Upper lobe of left lung (tissue), 6 donors: ENCODE data around the gene GAS5. TPM values are rescaled to one million over a fixed set of nuclear protein-coding genes. Genes with fewer than 3 reads are reported as not detected.
A peak's percentile ranks its signal among the peaks of the same experiment; 100 is the strongest.

Source experiments
- ATAC-seq, 2 donors: fragments of 200-7000 bp; cut with Tn5 transposase; one replicate each; pipeline ENCODE4 v1.9.1; 2022; ENCODE audit warnings: mild to moderate bottlenecking in 2 of 2, moderate library complexity in 2 of 2; ENCODE audit not compliant: low FRiP score in 2 of 2
- DNase-seq, 2 donors: peaks; one replicate each; pipeline ENCODE4 v3.0.0-alpha.2; 2019 to 2020
- H3K27ac ChIP-seq, 4 donors: fragments of 200-600 bp; sonication (generic); one replicate each; pipeline ENCODE4 v1.5.1; 2016 to 2019
- H3K27me3 ChIP-seq, 4 donors: fragments of 200-600 bp; sonication (generic); one replicate each; pipeline ENCODE4 v1.5.1; 2017 to 2019
- H3K36me3 ChIP-seq, 4 donors: fragments of 200-600 bp; sonication (generic); one replicate each; pipeline ENCODE4 v1.5.1; 2016 to 2019
- H3K4me1 ChIP-seq, 4 donors: fragments of 200-600 bp; sonication (generic); one replicate each; pipeline ENCODE4 v1.5.1; 2018 to 2019
- H3K4me3 ChIP-seq, 4 donors: fragments of 200-600 bp; sonication (generic); one replicate each; pipeline ENCODE4 v1.5.1; 2017 to 2019; ENCODE audit warnings: mild to moderate bottlenecking in 2 of 4, moderate library complexity in 1 of 4
- H3K9me3 ChIP-seq, 4 donors: fragments of 200-600 bp; sonication (generic); one replicate each; pipeline ENCODE4 v1.5.1; 2018 to 2019
- EP300 ChIP-seq, 4 donors: sonication (generic); formaldehyde crosslinking; IDR thresholded peaks; one replicate each; pipeline ENCODE4 v1.5.1; 2017; ENCODE audit warnings: antibody characterized with exemption in 4 of 4, control low read depth in 2 of 4
- POLR2A ChIP-seq, 4 donors: fragments of 450-650 bp; IDR thresholded peaks; one replicate each; pipeline ENCODE4 v1.5.1; 2016 to 2017; ENCODE audit warnings: antibody characterized with exemption in 4 of 4, mild to moderate bottlenecking in 2 of 4
- POLR2AphosphoS5 ChIP-seq, 2 donors: sonication (generic); formaldehyde crosslinking; IDR thresholded peaks; one replicate each; pipeline ENCODE4 v1.5.1; 2017; ENCODE audit warnings: antibody characterized with exemption in 2 of 2
- WGBS, 2 donors: methylation state at CpG; one replicate each; pipeline ENCODE4 v1.1.5; 2017 to 2018; 5-methylcytosine and 5-hydroxymethylcytosine counted together
- total RNA-seq, 6 donors: library from RNA; depleted of rRNA in 4 of 6; stranded (reverse); fragments of >200 nt in 4 of 6; gene quantifications; one replicate each; pipeline versions ENCODE4 v1.1.0 to v1.2.1, GENCODE V29; 2016 to 2021
- TF ChIP-seq, protein P1 (sequence below), 6 experiments: fragments of 450-650 bp in 4 of 6; fragments of 200-600 bp in 2 of 6; sonication (generic) in 2 of 6; IDR thresholded peaks; one replicate each; pipeline ENCODE4 v1.5.1; 2016 to 2019; ENCODE audit warnings: antibody characterized with exemption in 6 of 6
- donor health status: DM: no; HTN: no; CAD: no; lungs with moderate emphysema.
- donor health status: DM: no; HTN: yes; CAD: no; lungs with severe emphysema.

GAS5 gene
- total RNA-seq, 6 donors from 2014 or later, result 169 to 367 (median 271) TPM

- no peaks in the 10 kb centered on the region for H3K27me3 ChIP-seq
- WGBS, 2 donors, result 0 to 1% methylated on average over 17 to 33 of the region's 53 CpGs
- TF ChIP-seq POLR2AphosphoS5 (IDR thresholded peaks at IDR 0.05) (peak; percentile 11 to 63), EP300 (IDR thresholded peaks at IDR 0.05) (peak in 3 of 4 donors; percentile 15 to 44 (median 22)), POLR2A (IDR thresholded peaks at IDR 0.05) (peak in 2 of 4 donors; percentile 26 to 36)
- TF ChIP-seq, protein P1, sequence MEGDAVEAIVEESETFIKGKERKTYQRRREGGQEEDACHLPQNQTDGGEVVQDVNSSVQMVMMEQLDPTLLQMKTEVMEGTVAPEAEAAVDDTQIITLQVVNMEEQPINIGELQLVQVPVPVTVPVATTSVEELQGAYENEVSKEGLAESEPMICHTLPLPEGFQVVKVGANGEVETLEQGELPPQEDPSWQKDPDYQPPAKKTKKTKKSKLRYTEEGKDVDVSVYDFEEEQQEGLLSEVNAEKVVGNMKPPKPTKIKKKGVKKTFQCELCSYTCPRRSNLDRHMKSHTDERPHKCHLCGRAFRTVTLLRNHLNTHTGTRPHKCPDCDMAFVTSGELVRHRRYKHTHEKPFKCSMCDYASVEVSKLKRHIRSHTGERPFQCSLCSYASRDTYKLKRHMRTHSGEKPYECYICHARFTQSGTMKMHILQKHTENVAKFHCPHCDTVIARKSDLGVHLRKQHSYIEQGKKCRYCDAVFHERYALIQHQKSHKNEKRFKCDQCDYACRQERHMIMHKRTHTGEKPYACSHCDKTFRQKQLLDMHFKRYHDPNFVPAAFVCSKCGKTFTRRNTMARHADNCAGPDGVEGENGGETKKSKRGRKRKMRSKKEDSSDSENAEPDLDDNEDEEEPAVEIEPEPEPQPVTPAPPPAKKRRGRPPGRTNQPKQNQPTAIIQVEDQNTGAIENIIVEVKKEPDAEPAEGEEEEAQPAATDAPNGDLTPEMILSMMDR (IDR thresholded peaks at IDR 0.05), result no peak
- H3K36me3 ChIP-seq, result peaks cover 9 to 34% (median 16%) of the 10 kb centered on the region in 4 donors
- peaks cover 35 to 61% (median 47%) of the 10 kb centered on the region in 4 donors for H3K4me1 ChIP-seq
- peak within 1 kb of the TSS; percentile 94 to 99 (median 98) for H3K27ac ChIP-seq
- H3K9me3 ChIP-seq, result no peaks in the 10 kb centered on the region
- DNase-seq, result peak; percentile 96 to 98
- peak within 1 kb of the TSS; percentile 72 to 80 (median 80) for H3K4me3 ChIP-seq
- ATAC-seq, result peak; percentile 84 to 91
These were observed 654 bp upstream of the GAS5 start, which contains the start of gene ZBTB37 for GRCh38 chr1:173868266-173869020. Gene ZBTB37, plus strand, starts transcription at chr1:173868380. Its CDS starts 1,846 bp downstream, at chr1:173870226.

GRCh38 chr1:173867141-173867752, 542 bp downstream of the GAS5 start:
- ATAC-seq, result peak; percentile 0 to 12

GRCh38 chr1:173866413-173867115, 1.2 kb downstream of the GAS5 start:
- 11 to 23% methylated on average over 2 of the region's 2 CpGs for WGBS, 2 donors
- ATAC-seq (no peak), DNase-seq (no peak)
- TF ChIP-seq EP300 (IDR thresholded peaks at IDR 0.05) (no peak), POLR2AphosphoS5 (IDR thresholded peaks at IDR 0.05) (no peak), POLR2A (IDR thresholded peaks at IDR 0.05) (no peak)
- TF ChIP-seq, protein P1 (IDR thresholded peaks at IDR 0.05), result no peak
- H3K36me3 ChIP-seq, result peaks cover 15 to 53% (median 29%) of the 10 kb centered on the region in 4 donors
- H3K9me3 ChIP-seq, result no peaks in the 10 kb centered on the region
- H3K27me3 ChIP-seq, result no peaks in the 10 kb centered on the region
- H3K27ac ChIP-seq, result peak overlapping the region; percentile 94 to 99 (median 98)
- peak overlapping the region; percentile 72 to 80 (median 80) for H3K4me3 ChIP-seq
- H3K4me1 ChIP-seq, result peaks cover 35 to 56% (median 46%) of the 10 kb centered on the region in 4 donors

More at GRCh38 chr1:173867141-173867752, 542 bp downstream of the GAS5 start:
- peak overlapping the region; percentile 72 to 80 (median 80) for H3K4me3 ChIP-seq
- no peaks in the 10 kb centered on the region for H3K9me3 ChIP-seq
- WGBS, 2 donors, result 3 to 7% methylated on average over 30 to 32 of the region's 32 CpGs
- H3K36me3 ChIP-seq, result peaks cover 15 to 46% (median 27%) of the 10 kb centered on the region in 4 donors
- peak overlapping the region; percentile 94 to 99 (median 98) for H3K27ac ChIP-seq
- H3K4me1 ChIP-seq, result peaks cover 35 to 61% (median 47%) of the 10 kb centered on the region in 4 donors
- no peaks in the 10 kb centered on the region for H3K27me3 ChIP-seq
- peak in 1 of 2 donors; percentile 86 for DNase-seq
- no peak for TF ChIP-seq POLR2AphosphoS5 (IDR thresholded peaks at IDR 0.05)
- TF ChIP-seq, protein P1 (IDR thresholded peaks at IDR 0.05), result no peak
- TF ChIP-seq EP300 (IDR thresholded peaks at IDR 0.05), result no peak
- no peak for TF ChIP-seq POLR2A (IDR thresholded peaks at IDR 0.05)

DNA sequence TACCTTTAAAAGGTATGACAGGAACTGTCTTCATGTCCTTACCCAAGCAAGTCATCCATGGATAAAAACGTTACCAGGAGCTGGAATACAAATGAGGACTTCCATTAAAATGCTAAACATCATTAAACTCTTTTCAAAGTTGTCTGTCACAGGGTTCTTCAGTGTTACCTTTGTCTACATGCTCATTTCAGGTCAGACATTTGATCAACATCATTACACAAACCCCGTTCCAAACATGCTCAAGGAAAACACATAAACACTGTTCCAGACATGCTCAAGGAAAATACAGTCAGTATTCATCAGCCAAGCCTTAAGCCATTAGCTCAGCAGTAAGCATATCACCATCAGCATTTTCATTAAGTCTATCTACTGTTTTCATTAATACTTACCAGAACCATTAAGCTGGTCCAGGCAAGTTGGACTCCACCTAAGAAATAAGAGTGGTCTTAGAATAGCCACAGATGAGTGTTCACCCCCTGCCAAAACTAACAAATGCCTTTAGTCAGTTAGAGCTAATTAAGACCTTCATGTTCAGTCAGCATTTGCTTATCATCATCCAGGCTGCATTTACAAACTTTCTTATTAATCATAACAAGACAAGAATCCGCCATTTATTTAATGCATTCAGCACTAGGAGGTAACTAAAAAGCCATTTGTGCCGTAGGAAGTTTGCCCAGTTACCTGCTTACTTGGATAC, 2.2 kb downstream of the GAS5 start:
- TF ChIP-seq POLR2A (IDR thresholded peaks at IDR 0.05) (no peak), EP300 (IDR thresholded peaks at IDR 0.05) (no peak), POLR2AphosphoS5 (IDR thresholded peaks at IDR 0.05) (no peak)
- TF ChIP-seq, protein P1 (IDR thresholded peaks at IDR 0.05), result no peak
- Histone ChIP-seq H3K36me3 (peaks cover 15 to 61% (median 29%) of the 10 kb centered on the region in 4 donors), H3K27me3 (no peaks in the 10 kb centered on the region), H3K9me3 (no peaks in the 10 kb centered on the region), H3K27ac (peak overlapping the region in 2 of 4 donors; percentile 5 to 97), H3K4me1 (peaks cover 33 to 46% (median 40%) of the 10 kb centered on the region in 4 donors), H3K4me3 (peak overlapping the region in 2 of 4 donors; percentile 72 to 80)
- ATAC-seq (no peak), DNase-seq (no peak)
- 40 to 46% methylated on average over 4 of the region's 4 CpGs for WGBS, 2 donors
